Activated CD8-positive, alpha-beta memory T cell treated with anti-CD3 and anti-CD28 coated beads, Interleukin-2, amount 50 U/mL, for 4 hours (primary cell): ENCODE results near the gene CDH13.

ENCODE experiments used
- DNase-seq: peaks from one replicate; pipeline ENCODE4 v3.0.0-alpha.2; 2020

The CDH13 gene

GRCh38 chr16:83802554-83803205 is 1175.9 kb downstream of the CDH13 start:
- no peak for DNase-seq

GRCh38 chr16:83803811-83804210 is 1177.0 kb downstream of the CDH13 start:
- DNase-seq = no peak

GRCh38 chr16:83804366-83804765 is 1177.6 kb downstream of the CDH13 start:
- no peak for DNase-seq

GRCh38 chr16:83806036-83806435 is 1179.3 kb downstream of the CDH13 start:
- no peak for DNase-seq

GRCh38 chr16:83806731-83807130 is 1180.0 kb downstream of the CDH13 start:
- DNase-seq = no peak

GRCh38 chr16:83807327-83807709 is 1180.5 kb downstream of the CDH13 start:
- no peak for DNase-seq

- DNase-seq = peak; percentile 91
Observed at GRCh38 chr16:83807710-83808572, 1181.2 kb downstream of the CDH13 start, which contains the start of gene HSBP1. HSBP1 (plus strand) TSS chr16:83807978; CDS start chr16:83808077, 99 bp downstream.

GRCh38 chr16:83808573-83809014 is 1181.8 kb downstream of the CDH13 start:
- no peak for DNase-seq

GRCh38 chr16:83809092-83809491 is 1182.3 kb downstream of the CDH13 start:
- DNase-seq = no peak

GRCh38 chr16:83810901-83811300 is 1184.1 kb downstream of the CDH13 start:
- no peak for DNase-seq

- DNase-seq = no peak
Observed at GRCh38 chr16:83813823-83814658, 1187.3 kb downstream of the CDH13 start.

GRCh38 chr16:83814659-83814985 is 1187.9 kb downstream of the CDH13 start:
- DNase-seq = no peak

- DNase-seq = no peak
Observed at GRCh38 chr16:83817022-83817421, 1190.3 kb downstream of the CDH13 start.

- no peak for DNase-seq
Observed at GRCh38 chr16:83818276-83818675, 1191.5 kb downstream of the CDH13 start.

- no peak for DNase-seq
Observed at GRCh38 chr16:83819361-83819760, 1192.6 kb downstream of the CDH13 start.

GRCh38 chr16:83826146-83826913 is 1199.6 kb downstream of the CDH13 start:
- peak; percentile 83 for DNase-seq

GRCh38 chr16:83830091-83830768 is 1203.5 kb downstream of the CDH13 start:
- DNase-seq = no peak

GRCh38 chr16:83830769-83831455 is 1204.1 kb downstream of the CDH13 start:
- DNase-seq = no peak

GRCh38 chr16:83831456-83831987 is 1204.8 kb downstream of the CDH13 start:
- DNase-seq = no peak

GRCh38 chr16:83833921-83834320 is 1207.2 kb downstream of the CDH13 start:
- no peak for DNase-seq
